ENCODE data around the gene TNKS2. TPM values are rescaled to one million over a fixed set of nuclear protein-coding genes. Genes with fewer than 3 reads are reported as not detected.
A peak's percentile ranks its signal among the peaks of the same experiment; 100 is the strongest.

Gene TNKS2
- total and polyA plus RNA-seq, 2 of the 13 experiments (the other 11 are each of a cell fraction or from before 2014, with no cell fraction given), result 15.2 to 19.4 TPM

DNA sequence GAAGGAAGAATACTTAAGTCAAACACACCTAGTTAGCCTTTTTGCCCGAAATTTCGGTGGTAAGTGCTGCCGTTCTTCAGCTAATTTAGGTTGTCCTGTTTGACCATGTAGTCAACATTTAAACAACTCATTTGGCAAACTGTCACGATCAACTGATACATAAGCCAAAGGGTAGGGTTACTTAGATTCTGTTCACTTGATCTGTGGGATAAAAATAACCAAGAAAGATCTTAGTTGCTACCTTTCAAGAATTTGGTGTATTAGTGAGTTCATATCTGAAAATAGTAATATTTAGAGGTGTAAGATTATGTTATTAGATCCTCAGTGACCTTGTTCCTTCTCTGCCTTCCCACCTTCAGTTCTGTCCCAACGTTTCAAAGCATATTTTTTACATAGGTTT is 2.0 kb downstream of the TNKS2 start (continued):
- TF ChIP-seq, protein P1, sequence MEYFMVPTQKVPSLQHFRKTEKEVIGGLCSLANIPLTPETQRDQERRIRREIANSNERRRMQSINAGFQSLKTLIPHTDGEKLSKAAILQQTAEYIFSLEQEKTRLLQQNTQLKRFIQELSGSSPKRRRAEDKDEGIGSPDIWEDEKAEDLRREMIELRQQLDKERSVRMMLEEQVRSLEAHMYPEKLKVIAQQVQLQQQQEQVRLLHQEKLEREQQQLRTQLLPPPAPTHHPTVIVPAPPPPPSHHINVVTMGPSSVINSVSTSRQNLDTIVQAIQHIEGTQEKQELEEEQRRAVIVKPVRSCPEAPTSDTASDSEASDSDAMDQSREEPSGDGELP (IDR thresholded peaks at IDR 0.05; ENCODE audit: borderline replicate concordance, low read depth), result no peak
- TF ChIP-seq JUN (CRISPR knock-in tag; IDR thresholded peaks at IDR 0.05) (no peak), ZNF264 (CRISPR knock-in tag; IDR thresholded peaks at IDR 0.05) (no peak), ZNF253 (CRISPR knock-in tag; IDR thresholded peaks at IDR 0.05; ENCODE audit: borderline replicate concordance) (no peak)
- TF ChIP-seq, protein P2, sequence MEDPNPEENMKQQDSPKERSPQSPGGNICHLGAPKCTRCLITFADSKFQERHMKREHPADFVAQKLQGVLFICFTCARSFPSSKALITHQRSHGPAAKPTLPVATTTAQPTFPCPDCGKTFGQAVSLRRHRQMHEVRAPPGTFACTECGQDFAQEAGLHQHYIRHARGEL (CRISPR knock-in tag; IDR thresholded peaks at IDR 0.05), result no peak

DNA sequence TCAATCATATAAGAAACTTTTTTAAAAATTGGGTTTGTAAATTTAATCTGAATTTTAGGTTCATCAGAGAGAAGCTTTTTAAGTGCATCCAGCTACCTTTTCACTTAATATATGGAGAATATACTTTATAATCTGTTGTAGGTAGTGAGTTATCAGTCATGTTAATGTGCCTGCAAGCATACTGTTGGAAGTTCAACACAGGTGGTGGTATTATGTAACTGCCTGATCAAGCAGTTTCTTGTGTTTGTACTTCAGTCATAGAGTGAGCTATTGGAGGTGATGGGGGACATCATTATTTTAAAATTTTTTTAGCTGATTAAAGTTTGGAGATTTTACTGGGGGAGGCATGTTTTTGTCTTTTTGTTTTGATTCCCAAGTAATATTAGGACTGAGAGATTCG is 2.5 kb downstream of the TNKS2 start:
- DNase-seq (ENCODE audit: low spot score), result no peak
- FAIRE-seq, result peak; percentile 57
- H3K4me1 ChIP-seq (ENCODE audit: insufficient read depth, low read length), result peaks cover 82% of the 10 kb centered on the region
- H3K36me3 ChIP-seq (replicated peaks in 1 of 2; ENCODE audit: control insufficient read depth in 1 of 2, insufficient read depth in 2 of 2, low read length in 2 of 2), result peaks cover 0 to 7% of the 10 kb centered on the region in 2 experiments; a peak in 3 of 5 replicates
- H3K4me2 ChIP-seq (ENCODE audit: low read depth, low read length), result peak overlapping the region; percentile 96
- in situ Hi-C loops (cut with HindIII; ENCODE audit: extremely low pct_ligation_motif_present, low pct_unique_long_range_greater_than_20kb), result no loop called here
- H2AFZ ChIP-seq (ENCODE audit: low read length), result no peak overlapping the region
- ATAC-seq, result no peak
- no peaks in the 10 kb centered on the region for H3K9me3 ChIP-seq (ENCODE audit: low read length)
- no peak overlapping the region; the same call in 1 of the 2 replicates for H3K9ac ChIP-seq (ENCODE audit: insufficient read depth, low read depth, low read length)
- H3K27me3 ChIP-seq (ENCODE audit: control insufficient read depth in 1 of 2, insufficient read depth in 2 of 2, low read length in 2 of 2), result no peaks in the 10 kb centered on the region; a peak in 1 of 5 replicates
- BruUV-seq (replicated peaks), result no TSS peak
- ChIA-PET CTCF (ENCODE audit: low intra/inter-chr PET ratio, low total read pairs) (no interaction called here), POLR2A (no interaction called here)
- intact Hi-C loops (cut with micrococcal nuclease; ENCODE audit: unreplicated experiment), result no loop called here
- H4K20me1 ChIP-seq (ENCODE audit: insufficient read depth, low read length), result peaks cover 43% of the 10 kb centered on the region
- H3K27ac ChIP-seq (ENCODE audit: extremely low read length, insufficient read depth, low read length), result no peak overlapping the region
- peaks cover 64% of the 10 kb centered on the region for H3K79me2 ChIP-seq (ENCODE audit: insufficient read depth, low read length)
- peak overlapping the region; percentile 55 to 87 (median 86); a peak in 4 of 6 replicates for H3K4me3 ChIP-seq (replicated peaks in 1 of 3; ENCODE audit: insufficient read depth in 1 of 3, low read depth in 2 of 3, low read length in 3 of 3)
- 93% methylated on average over 1 of the region's 1 CpG for WGBS (ENCODE audit: low lambda C conversion rate)
- TF ChIP-seq SAP130 (CRISPR knock-in tag; IDR thresholded peaks at IDR 0.05; ENCODE audit: low read depth), result 0 out of 2 replicates have a peak, but pooled peaks have one; percentile 20
- TF ChIP-seq THAP11 (CRISPR knock-in tag; IDR thresholded peaks at IDR 0.05), result no peak
- TF ChIP-seq ZBTB20 (CRISPR knock-in tag; IDR thresholded peaks at IDR 0.05; ENCODE audit: borderline replicate concordance, low read depth), result no peak
- TF ChIP-seq, protein P3, sequence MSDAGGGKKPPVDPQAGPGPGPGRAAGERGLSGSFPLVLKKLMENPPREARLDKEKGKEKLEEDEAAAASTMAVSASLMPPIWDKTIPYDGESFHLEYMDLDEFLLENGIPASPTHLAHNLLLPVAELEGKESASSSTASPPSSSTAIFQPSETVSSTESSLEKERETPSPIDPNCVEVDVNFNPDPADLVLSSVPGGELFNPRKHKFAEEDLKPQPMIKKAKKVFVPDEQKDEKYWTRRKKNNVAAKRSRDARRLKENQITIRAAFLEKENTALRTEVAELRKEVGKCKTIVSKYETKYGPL (CRISPR knock-in tag; IDR thresholded peaks at IDR 0.05), result peak; percentile 32; the same call in 1 of the 2 replicates
- 0 out of 2 replicates have a peak, but pooled peaks have one; percentile 16 for TF ChIP-seq GATAD2A (CRISPR knock-in tag; IDR thresholded peaks at IDR 0.05)
- no peak for TF ChIP-seq ZNF317 (CRISPR knock-in tag; IDR thresholded peaks at IDR 0.05)
- TF ChIP-seq, protein P4, sequence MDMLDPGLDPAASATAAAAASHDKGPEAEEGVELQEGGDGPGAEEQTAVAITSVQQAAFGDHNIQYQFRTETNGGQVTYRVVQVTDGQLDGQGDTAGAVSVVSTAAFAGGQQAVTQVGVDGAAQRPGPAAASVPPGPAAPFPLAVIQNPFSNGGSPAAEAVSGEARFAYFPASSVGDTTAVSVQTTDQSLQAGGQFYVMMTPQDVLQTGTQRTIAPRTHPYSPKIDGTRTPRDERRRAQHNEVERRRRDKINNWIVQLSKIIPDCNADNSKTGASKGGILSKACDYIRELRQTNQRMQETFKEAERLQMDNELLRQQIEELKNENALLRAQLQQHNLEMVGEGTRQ (IDR thresholded peaks at IDR 0.05; ENCODE audit: low read depth, low read length), result no peak
- TF ChIP-seq, protein P4 (CRISPR knock-in tag; IDR thresholded peaks at IDR 0.05; ENCODE audit: borderline replicate concordance), result no peak
- no peak for TF ChIP-seq GLI4 (CRISPR knock-in tag; IDR thresholded peaks at IDR 0.05; ENCODE audit: borderline replicate concordance)
- TF ChIP-seq, protein P1 (IDR thresholded peaks at IDR 0.05; ENCODE audit: borderline replicate concordance, low read depth), result peak; percentile 34; the same call in 1 of the 2 replicates
- TF ChIP-seq, protein P5, sequence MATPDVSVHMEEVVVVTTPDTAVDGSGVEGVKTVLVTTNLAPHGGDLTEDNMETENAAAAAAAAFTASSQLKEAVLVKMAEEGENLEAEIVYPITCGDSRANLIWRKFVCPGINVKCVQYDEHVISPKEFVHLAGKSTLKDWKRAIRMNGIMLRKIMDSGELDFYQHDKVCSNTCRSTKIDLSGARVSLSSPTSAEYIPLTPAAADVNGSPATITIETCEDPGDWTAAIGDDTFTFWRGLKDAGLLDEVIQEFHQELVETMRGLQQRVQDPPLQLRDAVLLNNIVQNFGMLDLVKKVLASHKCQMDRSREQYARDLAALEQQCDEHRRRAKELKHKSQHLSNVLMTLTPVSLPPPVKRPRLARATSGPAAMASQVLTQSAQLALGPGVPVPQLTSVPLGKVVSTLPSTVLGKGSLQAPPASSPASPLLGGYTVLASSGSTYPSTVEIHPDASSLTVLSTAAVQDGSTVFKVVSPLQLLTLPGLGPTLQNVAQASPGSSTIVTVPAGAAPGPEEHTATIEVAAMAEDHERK (CRISPR knock-in tag; IDR thresholded peaks at IDR 0.05; ENCODE audit: low read depth), result no peak
- TF ChIP-seq ZNF629 (CRISPR knock-in tag; conservative IDR thresholded peaks at IDR 0.05), result no peak
- TF ChIP-seq RXRB (CRISPR knock-in tag; IDR thresholded peaks at IDR 0.05; ENCODE audit: borderline replicate concordance), result 0 out of 2 replicates have a peak, but pooled peaks have one; percentile 22
- no peak for TF ChIP-seq KMT2A (CRISPR knock-in tag; IDR thresholded peaks at IDR 0.05)
